ENCODE results near the gene NXF1. TPM values are rescaled to one million over a fixed set of nuclear protein-coding genes. Genes with fewer than 3 reads are reported as not detected.
A peak's percentile ranks its signal among the peaks of the same experiment; 100 is the strongest.
"Not testable (repeated sequence)": the region's sequence is repeated elsewhere in the genome, so short reads cannot be mapped to it uniquely, and the experiment has no call there.

NXF1 gene
- total and polyA plus RNA-seq, 2 donors (not counting 1 experiment from before 2014, with no cell fraction given) = 161 to 262 TPM

DNA sequence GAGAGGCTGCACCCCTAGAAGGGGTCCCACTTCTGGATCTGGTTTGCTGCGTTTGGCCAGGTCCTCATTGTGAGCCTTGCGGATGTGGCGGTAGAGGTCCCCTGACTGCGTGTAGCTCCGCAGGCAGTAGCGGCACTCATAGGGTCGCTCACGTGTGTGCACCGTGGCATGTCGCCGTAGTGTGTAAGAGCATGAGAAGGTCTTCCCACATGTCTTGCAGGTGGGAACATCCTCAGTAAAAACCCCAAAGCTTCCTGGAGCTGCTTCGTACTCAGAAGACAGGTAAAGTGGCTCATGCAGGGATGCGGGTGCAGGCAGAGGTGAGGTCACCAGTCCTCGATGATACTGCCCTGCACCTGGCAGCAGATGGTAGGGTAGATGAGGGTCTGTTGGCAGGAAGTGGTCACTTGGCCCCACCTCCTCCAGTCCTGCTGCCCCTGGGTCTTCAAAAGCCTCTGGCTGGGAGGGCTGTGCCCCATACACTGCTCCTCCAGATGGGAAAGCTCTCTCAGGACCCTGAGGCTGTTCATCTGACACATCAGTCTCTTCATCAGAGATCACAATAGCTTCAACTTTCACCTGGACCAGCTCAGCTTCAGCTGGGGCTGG lies 53.0 kb downstream of the NXF1 start:
- H3K27me3 ChIP-seq (replicated peaks in 1 of 4; ENCODE audit: control extremely low read depth in 1 of 4, control insufficient read depth in 3 of 4, insufficient read depth in 4 of 4, low read length in 3 of 4) = no peaks in the 10 kb centered on the region
- intact Hi-C loops (cut with micrococcal nuclease) = no loop called here
- 97% methylated on average over 14 of the region's 14 CpGs for WGBS (ENCODE audit: insufficient coverage)
- no peak overlapping the region for H2AFZ ChIP-seq (ENCODE audit: insufficient read depth, low read depth, low read length, poor library complexity, severe bottlenecking)
- peak overlapping the region; percentile 16 for H3K4me3 Mint-ChIP-seq
- CTCF ChIA-PET = interaction anchor here (0.6 to 2.6 kb wide), 3 partner anchors 9 to 34 kb away, joined by 3 to 32 read pairs (median 4); partner anchors contain the start of gene TMEM179B
- POLR2A ChIA-PET = interaction anchor here (0.6 to 3.9 kb wide), 6 partner anchors 9 to 159 kb away, joined by 8 to 75 read pairs (median 16); partner anchors contain the start of genes HNRNPUL2, LBHD1, POLR2G and TAF6L
- peaks cover 6% of the 10 kb centered on the region for H4K20me1 ChIP-seq (ENCODE audit: control insufficient read depth, insufficient read depth, low read length, poor library complexity, severe bottlenecking)
- H3K9me3 Mint-ChIP-seq (ENCODE audit: insufficient read depth) = no peaks in the 10 kb centered on the region
- no peak for TF ChIP-seq EZH2 (IDR thresholded peaks at IDR 0.05; ENCODE audit: borderline replicate concordance, insufficient read depth, low read depth, low read length, poor library complexity, severe bottlenecking)
- TF ChIP-seq, protein P1, sequence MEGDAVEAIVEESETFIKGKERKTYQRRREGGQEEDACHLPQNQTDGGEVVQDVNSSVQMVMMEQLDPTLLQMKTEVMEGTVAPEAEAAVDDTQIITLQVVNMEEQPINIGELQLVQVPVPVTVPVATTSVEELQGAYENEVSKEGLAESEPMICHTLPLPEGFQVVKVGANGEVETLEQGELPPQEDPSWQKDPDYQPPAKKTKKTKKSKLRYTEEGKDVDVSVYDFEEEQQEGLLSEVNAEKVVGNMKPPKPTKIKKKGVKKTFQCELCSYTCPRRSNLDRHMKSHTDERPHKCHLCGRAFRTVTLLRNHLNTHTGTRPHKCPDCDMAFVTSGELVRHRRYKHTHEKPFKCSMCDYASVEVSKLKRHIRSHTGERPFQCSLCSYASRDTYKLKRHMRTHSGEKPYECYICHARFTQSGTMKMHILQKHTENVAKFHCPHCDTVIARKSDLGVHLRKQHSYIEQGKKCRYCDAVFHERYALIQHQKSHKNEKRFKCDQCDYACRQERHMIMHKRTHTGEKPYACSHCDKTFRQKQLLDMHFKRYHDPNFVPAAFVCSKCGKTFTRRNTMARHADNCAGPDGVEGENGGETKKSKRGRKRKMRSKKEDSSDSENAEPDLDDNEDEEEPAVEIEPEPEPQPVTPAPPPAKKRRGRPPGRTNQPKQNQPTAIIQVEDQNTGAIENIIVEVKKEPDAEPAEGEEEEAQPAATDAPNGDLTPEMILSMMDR (IDR thresholded peaks at IDR 0.05) = no peak
- no peaks in the 10 kb centered on the region for H3K27me3 Mint-ChIP-seq
- peaks cover 7 to 21% of the 10 kb centered on the region in 2 donors for H3K4me1 ChIP-seq (ENCODE audit: control insufficient read depth in 2 of 2, insufficient read depth in 2 of 2, low read length in 2 of 2)
- H3K27ac Mint-ChIP-seq = no peak overlapping the region
- H3K9me3 ChIP-seq (ENCODE audit: control extremely low read depth in 1 of 3, control insufficient read depth in 2 of 3, insufficient read depth in 1 of 3, low read length in 2 of 3) = no peaks in the 10 kb centered on the region
- DNase-seq (no peak), ATAC-seq (ENCODE audit: low read depth) (no peak)
- no peak overlapping the region for H3K27ac ChIP-seq (ENCODE audit: low read length in 2 of 2)
- H3K36me3 ChIP-seq (replicated peaks in 1 of 2; ENCODE audit: control extremely low read depth in 1 of 2, control insufficient read depth in 1 of 2, extremely low read depth in 1 of 2, insufficient read depth in 2 of 2, low read length in 1 of 2) = peaks cover 0 to 19% of the 10 kb centered on the region in 2 experiments
- no peak overlapping the region for H3K4me3 ChIP-seq (ENCODE audit: control extremely low read depth in 1 of 5, extremely low read depth in 1 of 5, insufficient read depth in 1 of 5, low read depth in 2 of 5, low read length in 4 of 5)
- peaks cover 40% of the 10 kb centered on the region for H3K79me2 ChIP-seq (ENCODE audit: control insufficient read depth, insufficient read depth, low read length)
- H3K4me1 Mint-ChIP-seq = peaks cover 30% of the 10 kb centered on the region
- H3K4me2 ChIP-seq (replicated peaks; ENCODE audit: low read depth, low read length, poor library complexity, severe bottlenecking) = peak overlapping the region; percentile 96
- no peak overlapping the region for H3K9ac ChIP-seq (ENCODE audit: low read length)

- H3K4me2 ChIP-seq (replicated peaks; ENCODE audit: low read depth, low read length, poor library complexity, severe bottlenecking); H2AFZ ChIP-seq (ENCODE audit: insufficient read depth, low read depth, low read length, poor library complexity, severe bottlenecking); H3K9me3 ChIP-seq (ENCODE audit: control extremely low read depth in 1 of 3, control insufficient read depth in 2 of 3, insufficient read depth in 1 of 3, low read length in 2 of 3); ATAC-seq (ENCODE audit: low read depth); H3K27me3 ChIP-seq (replicated peaks in 1 of 4; ENCODE audit: control extremely low read depth in 1 of 4, control insufficient read depth in 3 of 4, insufficient read depth in 4 of 4, low read length in 3 of 4); DNase-seq; H3K4me3 Mint-ChIP-seq; H3K27ac ChIP-seq (ENCODE audit: low read length in 2 of 2); H4K20me1 ChIP-seq (ENCODE audit: control insufficient read depth, insufficient read depth, low read length, poor library complexity, severe bottlenecking); POLR2A ChIA-PET; H3K9ac ChIP-seq (ENCODE audit: low read length); H3K27ac Mint-ChIP-seq; H3K4me3 ChIP-seq (ENCODE audit: control extremely low read depth in 1 of 5, extremely low read depth in 1 of 5, insufficient read depth in 1 of 5, low read depth in 2 of 5, low read length in 4 of 5); H3K9me3 Mint-ChIP-seq (ENCODE audit: insufficient read depth); intact Hi-C loops (cut with micrococcal nuclease); H3K27me3 Mint-ChIP-seq: not testable (repeated sequence)
- H3K4me1 Mint-ChIP-seq = peaks cover 28% of the 10 kb centered on the region
- peaks cover 7 to 21% of the 10 kb centered on the region in 2 donors for H3K4me1 ChIP-seq (ENCODE audit: control insufficient read depth in 2 of 2, insufficient read depth in 2 of 2, low read length in 2 of 2)
- 100% methylated on average over 1 of the region's 5 CpGs for WGBS (ENCODE audit: insufficient coverage)
- CTCF ChIA-PET = interaction anchor here (1.5 to 1.6 kb wide), 2 partner anchors 15 to 37 kb away, joined by 3 read pairs; partner anchors contain the start of gene TMEM179B
- peaks cover 40% of the 10 kb centered on the region for H3K79me2 ChIP-seq (ENCODE audit: control insufficient read depth, insufficient read depth, low read length)
- peaks cover 0 to 19% of the 10 kb centered on the region in 2 experiments for H3K36me3 ChIP-seq (replicated peaks in 1 of 2; ENCODE audit: control extremely low read depth in 1 of 2, control insufficient read depth in 1 of 2, extremely low read depth in 1 of 2, insufficient read depth in 2 of 2, low read length in 1 of 2)
Observed at GRCh38 chr11:62749931-62750330, 55.3 kb downstream of the NXF1 start.

All from B cell (primary cell).